Measurements from ENCODE around the gene SPRR2G.
"Not testable (repeated sequence)": the region's sequence is repeated elsewhere in the genome, so short reads cannot be mapped to it uniquely, and the experiment has no call there.

The SPRR2G gene

GRCh38 chr1:153150846-153151245 lies at the start of gene SPRR2G:
TSS of gene SPRR2G (minus strand) at chr1:153150890. CDS start at chr1:153150110, 780 bp downstream.
- intact Hi-C loops (cut with micrococcal nuclease) = no loop called here
- Mint-ChIP-seq H3K4me1 (ENCODE audit: low read depth) (no peaks in the 10 kb centered on the region), H3K27me3 (peaks cover 17% of the 10 kb centered on the region), H3K27ac (no peak within 1 kb of the TSS), H3K4me3 (no peak within 1 kb of the TSS), H3K36me3 (ENCODE audit: low read depth) (no peaks in the 10 kb centered on the region), H3K9me3 (no peaks in the 10 kb centered on the region)

GRCh38 chr1:153195216-153195615 lies 44.5 kb upstream of the SPRR2G start:
- Mint-ChIP-seq H3K4me1 (ENCODE audit: low read depth) (no peaks in the 10 kb centered on the region), H3K9me3 (no peaks in the 10 kb centered on the region), H3K36me3 (ENCODE audit: low read depth) (no peaks in the 10 kb centered on the region), H3K4me3 (no peak overlapping the region), H3K27ac (no peak overlapping the region), H3K27me3 (peaks cover 36% of the 10 kb centered on the region)
- intact Hi-C loops (cut with micrococcal nuclease) = no loop called here

- Mint-ChIP-seq H3K4me1 (ENCODE audit: low read depth) (no peaks in the 10 kb centered on the region), H3K27me3 (peaks cover 42% of the 10 kb centered on the region), H3K36me3 (ENCODE audit: low read depth) (no peaks in the 10 kb centered on the region), H3K9me3 (no peaks in the 10 kb centered on the region), H3K4me3 (no peak overlapping the region), H3K27ac (no peak overlapping the region)
- intact Hi-C loops (cut with micrococcal nuclease) = no loop called here
Measured at GRCh38 chr1:153194331-153195050, 43.8 kb upstream of the SPRR2G start.

- Mint-ChIP-seq H3K27me3 (peaks cover 45% of the 10 kb centered on the region), H3K36me3 (ENCODE audit: low read depth) (no peaks in the 10 kb centered on the region), H3K9me3 (no peaks in the 10 kb centered on the region), H3K4me1 (ENCODE audit: low read depth) (no peaks in the 10 kb centered on the region), H3K27ac (no peak overlapping the region), H3K4me3 (no peak overlapping the region)
- intact Hi-C loops (cut with micrococcal nuclease) = no loop called here
Measured at GRCh38 chr1:153192697-153193096, 42.0 kb upstream of the SPRR2G start.

- Mint-ChIP-seq H3K9me3 (peaks cover 11% of the 10 kb centered on the region), H3K4me3 (no peak overlapping the region), H3K4me1 (ENCODE audit: low read depth) (no peaks in the 10 kb centered on the region), H3K36me3 (ENCODE audit: low read depth) (no peaks in the 10 kb centered on the region), H3K27ac (no peak overlapping the region), H3K27me3 (peaks cover 48% of the 10 kb centered on the region)
- intact Hi-C loops (cut with micrococcal nuclease) = no loop called here
Measured at GRCh38 chr1:153190373-153190772, 39.7 kb upstream of the SPRR2G start.

GRCh38 chr1:153188301-153188700 lies 37.6 kb upstream of the SPRR2G start:
- H3K4me1 Mint-ChIP-seq (ENCODE audit: low read depth); H3K4me3 Mint-ChIP-seq; intact Hi-C loops (cut with micrococcal nuclease); H3K27ac Mint-ChIP-seq; H3K36me3 Mint-ChIP-seq (ENCODE audit: low read depth): not testable (repeated sequence)
- Mint-ChIP-seq H3K9me3 (peaks cover 14% of the 10 kb centered on the region), H3K27me3 (peaks cover 36% of the 10 kb centered on the region)

GRCh38 chr1:153180556-153180955 lies 29.9 kb upstream of the SPRR2G start:
- Mint-ChIP-seq H3K4me3 (no peak overlapping the region), H3K27ac (no peak overlapping the region), H3K27me3 (peaks cover 7% of the 10 kb centered on the region), H3K4me1 (ENCODE audit: low read depth) (no peaks in the 10 kb centered on the region), H3K36me3 (ENCODE audit: low read depth) (no peaks in the 10 kb centered on the region), H3K9me3 (peaks cover 5% of the 10 kb centered on the region)
- intact Hi-C loops (cut with micrococcal nuclease) = no loop called here

GRCh38 chr1:153178922-153179321 lies 28.2 kb upstream of the SPRR2G start:
- intact Hi-C loops (cut with micrococcal nuclease) = no loop called here
- H3K4me1 Mint-ChIP-seq (ENCODE audit: low read depth) = no peaks in the 10 kb centered on the region
- H3K36me3 Mint-ChIP-seq (ENCODE audit: low read depth) = no peaks in the 10 kb centered on the region
- no peak overlapping the region for H3K4me3 Mint-ChIP-seq
- H3K27ac Mint-ChIP-seq = no peak overlapping the region
- peaks cover 13% of the 10 kb centered on the region for H3K27me3 Mint-ChIP-seq
- H3K9me3 Mint-ChIP-seq = no peaks in the 10 kb centered on the region

GRCh38 chr1:153174624-153175023 lies 23.9 kb upstream of the SPRR2G start:
- H3K4me1 Mint-ChIP-seq (ENCODE audit: low read depth) = no peaks in the 10 kb centered on the region
- no peak overlapping the region for H3K27ac Mint-ChIP-seq
- intact Hi-C loops (cut with micrococcal nuclease) = no loop called here
- peaks cover 18% of the 10 kb centered on the region for H3K27me3 Mint-ChIP-seq
- H3K9me3 Mint-ChIP-seq = no peaks in the 10 kb centered on the region
- H3K4me3 Mint-ChIP-seq = no peak overlapping the region
- H3K36me3 Mint-ChIP-seq (ENCODE audit: low read depth) = no peaks in the 10 kb centered on the region

- Mint-ChIP-seq H3K36me3 (ENCODE audit: low read depth) (no peaks in the 10 kb centered on the region), H3K4me3 (no peak overlapping the region), H3K9me3 (no peaks in the 10 kb centered on the region), H3K4me1 (ENCODE audit: low read depth) (no peaks in the 10 kb centered on the region), H3K27me3 (peaks cover 14% of the 10 kb centered on the region), H3K27ac (no peak overlapping the region)
- intact Hi-C loops (cut with micrococcal nuclease) = no loop called here
Measured at GRCh38 chr1:153168686-153169085, 18.0 kb upstream of the SPRR2G start.

- H3K27me3 Mint-ChIP-seq = peaks cover 14% of the 10 kb centered on the region
- H3K4me1 Mint-ChIP-seq (ENCODE audit: low read depth) = no peaks in the 10 kb centered on the region
- intact Hi-C loops (cut with micrococcal nuclease) = no loop called here
- no peak overlapping the region for H3K4me3 Mint-ChIP-seq
- peaks cover 6% of the 10 kb centered on the region for H3K9me3 Mint-ChIP-seq
- H3K27ac Mint-ChIP-seq = no peak overlapping the region
- no peaks in the 10 kb centered on the region for H3K36me3 Mint-ChIP-seq (ENCODE audit: low read depth)
Measured at GRCh38 chr1:153155541-153155940, 4.9 kb upstream of the SPRR2G start.

GRCh38 chr1:153152481-153152880 lies 1.8 kb upstream of the SPRR2G start:
- Mint-ChIP-seq H3K27ac (no peak overlapping the region), H3K9me3 (no peaks in the 10 kb centered on the region), H3K36me3 (ENCODE audit: low read depth) (no peaks in the 10 kb centered on the region), H3K4me1 (ENCODE audit: low read depth) (no peaks in the 10 kb centered on the region), H3K27me3 (peaks cover 16% of the 10 kb centered on the region), H3K4me3 (no peak overlapping the region)
- intact Hi-C loops (cut with micrococcal nuclease) = no loop called here

GRCh38 chr1:153141377-153141776 lies 9.3 kb downstream of the SPRR2G start:
- intact Hi-C loops (cut with micrococcal nuclease) = no loop called here
- Mint-ChIP-seq H3K9me3 (no peaks in the 10 kb centered on the region), H3K36me3 (ENCODE audit: low read depth) (no peaks in the 10 kb centered on the region), H3K4me1 (ENCODE audit: low read depth) (no peaks in the 10 kb centered on the region), H3K4me3 (no peak overlapping the region), H3K27me3 (peaks cover 27% of the 10 kb centered on the region), H3K27ac (no peak overlapping the region)

- intact Hi-C loops (cut with micrococcal nuclease) = no loop called here
- Mint-ChIP-seq H3K36me3 (ENCODE audit: low read depth) (no peaks in the 10 kb centered on the region), H3K27ac (no peak overlapping the region), H3K9me3 (no peaks in the 10 kb centered on the region), H3K4me3 (no peak overlapping the region), H3K4me1 (ENCODE audit: low read depth) (no peaks in the 10 kb centered on the region), H3K27me3 (peaks cover 26% of the 10 kb centered on the region)
Measured at GRCh38 chr1:153140484-153140883, 10.2 kb downstream of the SPRR2G start.

GRCh38 chr1:153133743-153134142 lies 16.9 kb downstream of the SPRR2G start:
- intact Hi-C loops (cut with micrococcal nuclease) = no loop called here
- Mint-ChIP-seq H3K27me3 (peaks cover 21% of the 10 kb centered on the region), H3K9me3 (no peaks in the 10 kb centered on the region), H3K4me3 (no peak overlapping the region), H3K27ac (no peak overlapping the region), H3K36me3 (ENCODE audit: low read depth) (no peaks in the 10 kb centered on the region), H3K4me1 (ENCODE audit: low read depth) (no peaks in the 10 kb centered on the region)
